ENCODE data around the gene TRAPPC4.

The TRAPPC4 gene

GRCh38 chr11:119024430-119025098, 6.0 kb downstream of the TRAPPC4 start:
- peak; percentile 34 for DNase-seq
- H3K4me2 ChIP-seq (ENCODE audit: low read length) = no peak overlapping the region
- no peak overlapping the region for H3K23ac ChIP-seq (ENCODE audit: low read length)
- H3K4me1 ChIP-seq (ENCODE audit: control insufficient read depth, low read depth, low read length) = peaks cover 18% of the 10 kb centered on the region
- H2AK5ac ChIP-seq (ENCODE audit: low read length) = no peak overlapping the region
- no peaks in the 10 kb centered on the region for H3K27me3 ChIP-seq (ENCODE audit: insufficient read depth, low read length, poor library complexity)
- no peak overlapping the region for H3K27ac ChIP-seq (ENCODE audit: low read depth, low read length)
- peaks cover 17% of the 10 kb centered on the region for H3K79me1 ChIP-seq (ENCODE audit: low read length)
- H3K79me2 ChIP-seq (ENCODE audit: control insufficient read depth, insufficient read depth, low read length) = peaks cover 12% of the 10 kb centered on the region
- no peak overlapping the region for H3K9ac ChIP-seq (ENCODE audit: low read length)
- no peak overlapping the region for H4K8ac ChIP-seq (ENCODE audit: low read depth, low read length)
- no peak overlapping the region for H2BK5ac ChIP-seq (ENCODE audit: low read length)
- H3K18ac ChIP-seq (ENCODE audit: low read length) = no peak overlapping the region
- no CpG with 5 or more reads among the region's 15 CpGs for WGBS (ENCODE audit: extremely low coverage, insufficient coverage, low lambda C conversion rate)
- peaks cover 2% of the 10 kb centered on the region for H3K36me3 ChIP-seq (ENCODE audit: control insufficient read depth, insufficient read depth, low read length)
- H4K5ac ChIP-seq (ENCODE audit: low read length) = no peak overlapping the region
- no peak overlapping the region for H2BK120ac ChIP-seq (ENCODE audit: low read depth, low read length)
- no peak overlapping the region for H3K4ac ChIP-seq (ENCODE audit: low read depth, low read length)
- no peak overlapping the region for H3K56ac ChIP-seq (ENCODE audit: low read length)
- no peak overlapping the region for H3K4me3 ChIP-seq (ENCODE audit: low read length)
- no peak overlapping the region for H2BK15ac ChIP-seq (replicated peaks; ENCODE audit: low read depth)

GRCh38 chr11:119025099-119025473, 6.5 kb downstream of the TRAPPC4 start:
- H3K36me3 ChIP-seq (ENCODE audit: control insufficient read depth, insufficient read depth, low read length) = peaks cover 2% of the 10 kb centered on the region
- H3K56ac ChIP-seq (ENCODE audit: low read length) = no peak overlapping the region
- H3K4me3 ChIP-seq (ENCODE audit: low read length) = no peak overlapping the region
- no peaks in the 10 kb centered on the region for H3K27me3 ChIP-seq (ENCODE audit: insufficient read depth, low read length, poor library complexity)
- H2BK5ac ChIP-seq (ENCODE audit: low read length) = no peak overlapping the region
- WGBS (ENCODE audit: extremely low coverage, insufficient coverage, low lambda C conversion rate) = no CpG with 5 or more reads among the region's 5 CpGs
- no peak overlapping the region for H2BK120ac ChIP-seq (ENCODE audit: low read depth, low read length)
- H4K5ac ChIP-seq (ENCODE audit: low read length) = no peak overlapping the region
- H3K4me2 ChIP-seq (ENCODE audit: low read length) = no peak overlapping the region
- H3K4me1 ChIP-seq (ENCODE audit: control insufficient read depth, low read depth, low read length) = peaks cover 16% of the 10 kb centered on the region
- H2BK15ac ChIP-seq (replicated peaks; ENCODE audit: low read depth) = no peak overlapping the region
- H3K9ac ChIP-seq (ENCODE audit: low read length) = no peak overlapping the region
- no peak overlapping the region for H3K23ac ChIP-seq (ENCODE audit: low read length)
- peaks cover 15% of the 10 kb centered on the region for H3K79me1 ChIP-seq (ENCODE audit: low read length)
- no peak overlapping the region for H3K4ac ChIP-seq (ENCODE audit: low read depth, low read length)
- no peak overlapping the region for H3K27ac ChIP-seq (ENCODE audit: low read depth, low read length)
- no peak for DNase-seq
- peaks cover 7% of the 10 kb centered on the region for H3K79me2 ChIP-seq (ENCODE audit: control insufficient read depth, insufficient read depth, low read length)
- no peak overlapping the region for H2AK5ac ChIP-seq (ENCODE audit: low read length)
- no peak overlapping the region for H4K8ac ChIP-seq (ENCODE audit: low read depth, low read length)
- no peak overlapping the region for H3K18ac ChIP-seq (ENCODE audit: low read length)

GRCh38 chr11:119025541-119025940, 7.0 kb downstream of the TRAPPC4 start:
- H3K27ac ChIP-seq (ENCODE audit: low read depth, low read length) = no peak overlapping the region
- WGBS (ENCODE audit: extremely low coverage, insufficient coverage, low lambda C conversion rate) = no CpG with 5 or more reads among the region's 5 CpGs
- H2AK5ac ChIP-seq (ENCODE audit: low read length) = no peak overlapping the region
- no peak for DNase-seq
- peaks cover 15% of the 10 kb centered on the region for H3K4me1 ChIP-seq (ENCODE audit: control insufficient read depth, low read depth, low read length)
- no peak overlapping the region for H2BK120ac ChIP-seq (ENCODE audit: low read depth, low read length)
- H2BK5ac ChIP-seq (ENCODE audit: low read length) = no peak overlapping the region
- no peak overlapping the region for H3K18ac ChIP-seq (ENCODE audit: low read length)
- H3K27me3 ChIP-seq (ENCODE audit: insufficient read depth, low read length, poor library complexity) = no peaks in the 10 kb centered on the region
- no peak overlapping the region for H3K4ac ChIP-seq (ENCODE audit: low read depth, low read length)
- peaks cover 5% of the 10 kb centered on the region for H3K79me2 ChIP-seq (ENCODE audit: control insufficient read depth, insufficient read depth, low read length)
- H3K9ac ChIP-seq (ENCODE audit: low read length) = no peak overlapping the region
- no peak overlapping the region for H3K4me3 ChIP-seq (ENCODE audit: low read length)
- no peak overlapping the region for H2BK15ac ChIP-seq (replicated peaks; ENCODE audit: low read depth)
- H3K4me2 ChIP-seq (ENCODE audit: low read length) = no peak overlapping the region
- no peak overlapping the region for H4K8ac ChIP-seq (ENCODE audit: low read depth, low read length)
- peaks cover 14% of the 10 kb centered on the region for H3K79me1 ChIP-seq (ENCODE audit: low read length)
- no peak overlapping the region for H3K23ac ChIP-seq (ENCODE audit: low read length)
- H3K56ac ChIP-seq (ENCODE audit: low read length) = no peak overlapping the region
- peaks cover 2% of the 10 kb centered on the region for H3K36me3 ChIP-seq (ENCODE audit: control insufficient read depth, insufficient read depth, low read length)
- H4K5ac ChIP-seq (ENCODE audit: low read length) = no peak overlapping the region

- Histone ChIP-seq H3K79me2 (ENCODE audit: control insufficient read depth, insufficient read depth, low read length) (peaks cover 3% of the 10 kb centered on the region), H3K4me2 (ENCODE audit: low read length) (no peak overlapping the region), H3K27me3 (ENCODE audit: insufficient read depth, low read length, poor library complexity) (no peaks in the 10 kb centered on the region), H2AK5ac (ENCODE audit: low read length) (no peak overlapping the region), H3K56ac (ENCODE audit: low read length) (no peak overlapping the region), H2BK15ac (replicated peaks; ENCODE audit: low read depth) (no peak overlapping the region), H3K23ac (ENCODE audit: low read length) (no peak overlapping the region), H3K4me3 (ENCODE audit: low read length) (no peak overlapping the region), H3K4ac (ENCODE audit: low read depth, low read length) (no peak overlapping the region), H4K8ac (ENCODE audit: low read depth, low read length) (no peak overlapping the region), H3K27ac (ENCODE audit: low read depth, low read length) (no peak overlapping the region), H2BK5ac (ENCODE audit: low read length) (no peak overlapping the region), H3K18ac (ENCODE audit: low read length) (no peak overlapping the region), H3K4me1 (ENCODE audit: control insufficient read depth, low read depth, low read length) (peaks cover 15% of the 10 kb centered on the region), H3K79me1 (ENCODE audit: low read length) (peaks cover 13% of the 10 kb centered on the region), H4K5ac (ENCODE audit: low read length) (no peak overlapping the region), H3K36me3 (ENCODE audit: control insufficient read depth, insufficient read depth, low read length) (peaks cover 2% of the 10 kb centered on the region), H3K9ac (ENCODE audit: low read length) (no peak overlapping the region), H2BK120ac (ENCODE audit: low read depth, low read length) (no peak overlapping the region)
- WGBS (ENCODE audit: extremely low coverage, insufficient coverage, low lambda C conversion rate) = no CpG with 5 or more reads among the region's 16 CpGs
- DNase-seq = no peak
These were observed 7.6 kb downstream of the TRAPPC4 start for GRCh38 chr11:119025978-119026766.

- peaks cover 11% of the 10 kb centered on the region for H3K79me1 ChIP-seq (ENCODE audit: low read length)
- peaks cover 2% of the 10 kb centered on the region for H3K36me3 ChIP-seq (ENCODE audit: control insufficient read depth, insufficient read depth, low read length)
- H4K8ac ChIP-seq (ENCODE audit: low read depth, low read length) = no peak overlapping the region
- no peak overlapping the region for H2BK120ac ChIP-seq (ENCODE audit: low read depth, low read length)
- no peak overlapping the region for H3K23ac ChIP-seq (ENCODE audit: low read length)
- DNase-seq = no peak
- H2BK15ac ChIP-seq (replicated peaks; ENCODE audit: low read depth) = no peak overlapping the region
- H3K4me1 ChIP-seq (ENCODE audit: control insufficient read depth, low read depth, low read length) = peaks cover 15% of the 10 kb centered on the region
- no peak overlapping the region for H3K27ac ChIP-seq (ENCODE audit: low read depth, low read length)
- no peak overlapping the region for H2AK5ac ChIP-seq (ENCODE audit: low read length)
- H3K9ac ChIP-seq (ENCODE audit: low read length) = no peak overlapping the region
- no peak overlapping the region for H3K18ac ChIP-seq (ENCODE audit: low read length)
- H3K27me3 ChIP-seq (ENCODE audit: insufficient read depth, low read length, poor library complexity) = no peaks in the 10 kb centered on the region
- no peak overlapping the region for H3K4me2 ChIP-seq (ENCODE audit: low read length)
- no peak overlapping the region for H3K56ac ChIP-seq (ENCODE audit: low read length)
- H3K4ac ChIP-seq (ENCODE audit: low read depth, low read length) = no peak overlapping the region
- no peak overlapping the region for H3K4me3 ChIP-seq (ENCODE audit: low read length)
- H4K5ac ChIP-seq (ENCODE audit: low read length) = no peak overlapping the region
- peaks cover 1% of the 10 kb centered on the region for H3K79me2 ChIP-seq (ENCODE audit: control insufficient read depth, insufficient read depth, low read length)
- no CpG with 5 or more reads among the region's 2 CpGs for WGBS (ENCODE audit: extremely low coverage, insufficient coverage, low lambda C conversion rate)
- no peak overlapping the region for H2BK5ac ChIP-seq (ENCODE audit: low read length)
These were observed 8.4 kb downstream of the TRAPPC4 start for GRCh38 chr11:119026970-119027369.

All from mesendoderm (in vitro differentiated cells).